ENCODE results near the gene SCN2A.
A peak's percentile ranks its signal among the peaks of the same experiment; 100 is the strongest.

SCN2A gene

DNA sequence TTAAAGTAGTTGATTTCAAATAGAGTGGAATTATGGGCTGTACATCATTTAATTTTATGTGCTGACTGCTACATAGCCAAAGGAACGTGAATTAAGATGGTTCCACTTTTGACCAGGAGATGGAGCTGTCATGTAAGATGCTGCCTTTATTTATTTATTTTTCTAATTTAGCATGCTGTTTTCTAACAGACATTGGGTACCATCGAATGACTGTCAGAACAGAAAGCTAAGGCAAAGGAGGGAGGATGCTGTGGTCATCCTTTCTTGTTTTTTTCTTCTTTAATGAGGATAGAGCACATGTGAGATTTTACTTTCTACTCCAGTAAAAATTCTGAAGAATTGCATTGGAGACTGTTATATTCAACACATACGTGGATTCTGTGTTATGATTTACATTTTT, at the start of gene SCN2A:
TSS of gene SCN2A (plus strand) at position 185 of the 400 bp plus-strand sequence. CDS start 56,410 bp downstream, outside the sequence.
- peak; percentile 63 for DNase-seq

DNA sequence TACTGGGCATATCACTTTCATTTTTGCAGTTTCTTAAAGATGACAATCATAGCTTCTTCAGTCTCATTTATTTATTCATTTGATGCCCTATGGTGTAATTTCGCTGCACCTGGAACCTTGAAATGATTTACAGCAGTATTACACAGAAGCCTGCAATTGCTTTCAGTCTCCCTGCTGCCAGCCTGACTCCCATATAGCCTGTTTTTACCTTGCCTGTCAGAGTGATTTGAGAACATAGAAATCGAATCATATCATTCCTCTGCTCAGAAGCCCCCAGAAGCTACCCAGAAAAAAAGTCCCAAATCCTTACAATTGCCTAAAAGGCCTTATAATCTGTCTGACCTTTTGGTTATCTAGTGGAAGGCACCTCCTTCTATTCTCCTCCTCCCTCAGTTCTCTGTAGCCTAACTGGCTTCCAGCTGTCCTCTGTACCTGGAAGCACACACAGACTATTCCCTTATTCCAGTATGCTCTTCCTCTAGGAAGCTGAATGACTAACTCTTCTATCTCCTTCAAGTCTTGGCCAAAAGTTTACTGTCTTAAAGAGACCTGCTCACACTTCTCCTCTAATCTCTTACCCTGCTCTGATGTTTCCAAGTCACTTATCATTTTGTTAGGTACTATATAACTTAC, 48.0 kb upstream of the SCN2A start:
- no peak for DNase-seq

DNA sequence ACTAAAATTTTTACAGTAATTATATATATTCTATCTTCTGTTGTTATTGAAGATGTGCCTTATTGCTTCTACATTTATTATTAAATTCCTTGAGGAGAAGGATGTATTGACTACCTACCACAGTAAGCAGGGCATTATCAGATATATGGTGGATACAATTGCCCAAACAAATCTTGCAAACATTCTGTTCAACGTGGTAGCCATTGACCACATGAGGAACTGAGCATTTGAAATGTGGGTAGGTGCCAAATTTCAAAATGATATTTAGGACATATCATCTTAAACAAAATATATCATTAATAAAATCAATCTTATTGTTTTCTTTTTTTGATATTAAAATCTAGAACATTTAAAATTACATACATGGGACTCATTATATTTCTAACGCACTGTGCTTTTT, 46.5 kb upstream of the SCN2A start:
- no peak for DNase-seq

DNA sequence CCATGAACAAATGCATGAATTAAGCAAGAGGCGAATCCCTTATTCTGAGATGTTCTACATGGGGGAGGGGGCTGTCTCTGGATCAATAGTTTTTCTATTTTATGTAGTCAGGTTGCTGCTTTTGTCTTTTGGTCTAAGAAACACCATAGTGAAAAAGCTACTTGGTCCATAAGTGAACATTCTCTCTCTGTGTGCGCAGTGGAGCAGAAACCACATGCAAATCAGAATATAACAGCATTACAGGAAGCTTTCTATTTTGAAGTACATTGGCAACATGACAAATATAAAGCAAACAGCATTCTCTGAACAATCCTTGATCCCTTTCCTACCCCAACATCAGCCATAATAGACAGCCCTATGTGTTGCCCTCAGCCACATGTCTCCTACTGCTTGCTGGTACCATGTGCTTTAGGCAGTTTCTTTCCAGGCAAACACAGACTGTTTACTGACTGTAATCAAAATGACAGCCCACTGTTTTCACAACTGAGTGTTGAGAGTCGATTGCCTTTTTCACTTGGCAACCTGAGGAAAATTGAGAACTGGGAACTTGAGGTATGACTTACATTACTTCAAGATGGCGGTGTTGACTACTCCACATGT, 45.9 kb upstream of the SCN2A start:
- DNase-seq: no peak

DNA sequence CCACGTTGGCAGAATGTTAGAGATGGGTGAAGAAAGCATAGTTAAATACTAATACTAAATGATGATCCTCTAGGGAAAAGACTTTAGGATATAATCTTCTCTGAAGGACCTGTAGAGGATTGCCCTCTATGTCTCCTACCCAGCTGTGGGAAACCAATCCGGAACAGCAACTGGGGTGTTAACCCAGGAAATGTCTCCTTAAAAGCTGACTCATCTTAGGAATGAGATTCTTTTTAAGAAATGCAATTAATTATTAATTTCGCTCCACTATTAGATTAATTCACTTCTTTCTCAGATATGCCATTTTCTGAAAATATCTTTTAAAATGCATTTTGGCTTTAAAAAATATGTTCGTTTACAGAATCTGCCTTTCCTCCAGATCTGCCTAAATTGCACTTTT, 42.8 kb upstream of the SCN2A start:
- no peak for DNase-seq

DNA sequence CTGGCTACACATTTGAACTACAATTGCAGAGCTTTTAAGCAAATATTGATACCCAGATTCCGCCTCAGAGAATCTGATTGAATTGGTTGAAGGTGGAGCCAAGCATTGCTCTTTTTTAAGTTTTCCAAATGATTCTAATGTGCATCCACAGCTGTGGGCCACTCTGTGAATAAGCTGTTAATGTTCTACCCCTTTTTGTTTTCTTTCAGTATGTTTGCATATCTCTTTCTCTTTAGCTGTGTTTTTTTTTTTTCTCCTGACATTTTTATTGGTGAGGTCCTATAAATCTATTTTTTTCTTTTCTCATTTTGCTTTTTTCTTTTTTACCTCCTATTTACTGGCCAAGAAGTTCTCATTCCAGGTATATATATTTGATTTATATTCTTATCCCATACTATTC, 41.9 kb upstream of the SCN2A start:
- no peak for DNase-seq

DNA sequence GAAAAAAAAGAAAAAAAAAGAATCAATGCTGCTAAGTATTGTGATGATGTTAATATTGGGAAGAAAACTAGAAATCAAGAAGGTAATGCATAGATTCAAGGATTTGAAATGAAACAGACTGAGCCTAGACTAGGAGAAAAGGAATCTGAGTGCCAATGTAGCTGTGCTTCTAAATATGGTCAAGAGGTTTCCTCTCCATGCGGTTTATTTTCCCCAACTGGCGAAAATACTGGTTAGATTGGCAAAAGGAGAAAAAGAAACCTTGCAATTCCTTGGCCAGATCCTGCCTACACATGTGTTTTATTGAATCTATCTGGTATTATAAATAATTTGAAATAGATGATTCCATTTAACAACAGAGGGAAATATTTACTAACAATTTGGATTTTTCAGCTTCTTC, 41.0 kb upstream of the SCN2A start:
- DNase-seq: no peak

DNA sequence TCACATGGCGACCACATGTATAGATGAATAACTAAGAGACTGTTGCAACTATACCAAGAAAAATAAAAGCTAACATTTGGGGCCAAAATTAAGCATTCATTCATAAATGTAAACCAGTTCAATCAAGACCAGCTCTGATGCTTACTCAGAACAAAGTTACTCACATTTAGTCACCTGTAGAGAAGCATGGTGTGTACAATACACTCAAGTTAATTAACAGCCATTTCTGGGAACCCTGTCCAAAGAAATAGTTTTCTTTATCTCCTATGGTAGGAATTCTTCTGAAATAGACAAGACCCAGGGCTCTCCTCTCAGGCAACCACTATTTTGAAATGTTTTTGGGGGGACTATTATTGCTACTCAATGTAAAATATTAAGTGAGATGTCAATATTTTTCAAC, 37.0 kb upstream of the SCN2A start:
- no peak for DNase-seq

DNA sequence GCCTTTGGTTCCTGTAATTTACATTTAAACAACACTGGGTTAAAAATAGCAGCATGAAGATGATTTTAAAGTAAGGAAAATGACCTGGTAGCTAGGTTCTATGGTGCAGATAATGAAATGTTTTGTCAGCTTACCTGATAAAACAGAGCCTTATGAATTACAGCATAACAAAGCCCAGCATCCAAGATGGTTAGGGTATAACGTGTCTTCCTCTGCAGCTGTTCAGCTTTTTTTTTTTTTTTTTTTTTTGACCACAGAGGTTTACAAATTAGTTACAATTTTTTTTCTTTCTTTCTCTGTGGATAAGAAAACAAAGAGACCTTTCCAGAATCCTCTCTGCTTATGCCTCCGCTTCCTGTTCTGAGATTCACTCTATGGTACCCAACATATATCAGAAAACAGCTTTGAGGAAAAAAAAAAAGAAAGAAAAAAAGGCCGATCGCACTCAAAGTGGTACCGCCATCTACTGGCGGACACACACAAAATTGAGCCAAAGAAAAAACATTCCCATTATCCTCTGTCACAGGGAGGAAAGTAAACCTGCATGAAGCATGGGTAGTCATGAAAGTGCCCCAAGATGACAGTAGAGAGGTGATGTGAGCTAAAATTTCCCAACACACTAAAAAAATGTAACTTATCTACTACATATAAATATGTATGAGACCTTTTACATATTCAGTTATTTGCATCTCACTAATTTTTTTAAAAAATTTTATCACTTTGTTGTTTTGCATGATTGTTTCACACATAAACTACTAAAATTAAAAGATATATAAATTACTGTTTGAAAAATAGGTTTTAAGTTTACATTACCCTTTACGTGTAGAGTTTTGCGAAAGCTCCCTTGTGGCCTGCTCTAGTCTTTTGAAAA, 35.3 kb upstream of the SCN2A start, which contains the start of gene SCN3A:
TSS of gene SCN3A (minus strand) at position 362 of the 871 bp plus-strand sequence. CDS start 27,656 bp downstream, outside the sequence.
- peak; percentile 58 for DNase-seq

DNA sequence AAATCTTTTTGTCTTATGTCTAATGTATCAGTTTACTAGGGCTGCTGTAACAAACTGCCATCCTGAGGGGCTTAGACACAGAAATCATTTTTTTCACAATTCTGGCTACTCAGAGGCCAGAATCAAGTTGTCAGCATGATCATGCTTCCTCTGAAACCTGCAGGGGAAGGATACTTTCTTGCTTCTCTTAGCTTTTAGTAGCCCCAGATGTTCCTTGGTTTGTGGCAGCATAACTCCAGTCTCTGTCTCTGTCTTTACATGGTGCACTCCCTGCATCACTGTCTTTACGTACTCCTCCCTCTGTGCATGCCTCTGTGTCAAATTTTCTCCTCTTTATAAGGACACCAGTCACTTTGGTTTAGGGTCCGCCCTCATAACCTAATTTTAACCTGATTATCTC, 33.3 kb upstream of the SCN2A start:
- no peak for DNase-seq

DNA sequence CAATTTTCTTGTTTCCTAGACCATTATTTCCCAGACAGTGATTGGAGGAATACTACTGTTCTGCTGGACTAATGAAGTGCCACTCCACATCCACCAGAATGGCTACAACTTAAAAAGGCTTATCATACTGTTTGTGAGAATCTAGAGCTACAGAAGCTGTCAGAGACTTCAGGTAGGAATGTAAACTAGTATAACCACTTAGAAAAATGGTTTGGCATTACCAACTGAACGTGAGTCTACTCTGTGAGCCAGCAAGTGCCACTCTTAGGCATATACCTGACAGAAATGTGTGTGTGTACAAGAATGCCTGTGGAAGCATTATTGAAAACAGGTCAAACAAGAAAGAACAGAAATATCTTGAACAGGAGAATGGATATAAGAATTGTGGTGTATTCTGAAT, 31.1 kb upstream of the SCN2A start:
- no peak for DNase-seq

DNA sequence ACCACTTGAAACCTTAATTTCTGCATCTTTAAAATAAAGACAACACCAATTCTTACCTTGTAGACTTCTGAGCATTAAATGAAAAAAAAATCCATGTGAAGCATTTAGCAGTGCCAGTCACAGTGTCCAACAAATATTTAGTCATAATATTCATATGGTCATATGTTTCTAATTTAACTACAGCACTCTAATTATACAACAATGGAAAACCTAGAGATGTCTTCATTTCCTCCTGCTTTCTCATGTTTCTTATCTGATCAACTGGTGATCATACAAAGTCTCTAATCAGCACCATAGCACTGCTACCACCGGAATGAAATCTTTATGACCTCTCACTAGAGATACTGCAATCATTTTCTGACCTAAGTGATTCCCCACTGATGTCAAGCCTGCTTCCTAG, 25.1 kb upstream of the SCN2A start:
- DNase-seq: no peak

DNA sequence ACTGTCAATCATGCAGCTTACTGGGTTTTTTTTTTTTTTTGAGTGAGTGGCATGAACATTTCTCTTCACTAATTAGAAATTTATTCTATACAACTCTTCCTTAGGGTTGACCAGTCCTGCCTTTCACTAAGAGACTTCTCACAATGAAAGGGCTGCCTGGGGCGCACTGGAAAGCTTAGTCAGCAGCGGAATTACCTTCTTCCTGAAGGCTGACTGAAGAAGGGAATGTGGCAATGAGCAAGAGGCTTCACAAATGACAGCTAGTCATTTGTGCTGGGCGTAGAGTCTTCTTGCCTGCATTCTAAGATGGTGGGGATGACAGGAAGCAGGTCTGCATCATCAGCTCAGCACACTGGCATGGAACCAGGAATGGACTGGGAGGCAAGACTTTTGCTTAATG, 19.7 kb upstream of the SCN2A start:
- no peak for DNase-seq

DNA sequence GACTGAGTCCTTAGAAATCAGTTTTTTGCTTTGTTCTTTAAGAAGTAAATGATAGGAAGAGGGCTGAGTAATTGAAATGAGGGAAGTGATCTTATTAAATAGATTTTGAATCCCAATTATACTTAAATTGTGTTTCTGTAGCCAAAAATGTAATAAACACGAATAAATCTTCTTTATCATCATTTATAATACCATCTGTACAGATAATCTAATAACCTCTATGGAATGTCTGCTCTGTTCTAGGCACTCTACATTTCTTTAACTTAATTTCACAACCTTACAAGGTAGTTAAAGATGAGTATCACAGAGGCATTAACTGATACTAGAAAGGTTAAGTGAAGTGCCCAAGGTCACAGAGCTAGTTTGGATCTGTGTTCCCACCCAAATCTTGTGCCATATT, 14.3 kb upstream of the SCN2A start:
- no peak for DNase-seq

DNA sequence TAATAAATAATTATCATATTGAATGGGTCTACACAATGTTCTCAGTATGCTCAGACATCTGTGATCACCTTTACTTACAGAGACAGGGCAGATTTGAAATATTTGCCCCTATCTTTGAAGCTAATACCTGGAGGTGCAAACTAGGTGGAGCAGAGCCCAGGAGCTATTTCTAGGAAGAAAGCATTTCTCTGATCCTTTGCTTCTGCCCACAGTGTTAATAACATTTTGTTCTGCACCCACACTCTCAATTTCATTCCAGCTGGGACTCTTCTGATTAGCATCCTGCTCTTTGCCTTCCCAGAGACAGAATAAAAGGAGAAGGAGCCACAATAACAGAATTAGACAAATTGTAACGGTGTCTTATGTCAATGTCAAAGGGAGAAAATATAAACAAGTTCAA, 11.6 kb upstream of the SCN2A start:
- no peak for DNase-seq

DNA sequence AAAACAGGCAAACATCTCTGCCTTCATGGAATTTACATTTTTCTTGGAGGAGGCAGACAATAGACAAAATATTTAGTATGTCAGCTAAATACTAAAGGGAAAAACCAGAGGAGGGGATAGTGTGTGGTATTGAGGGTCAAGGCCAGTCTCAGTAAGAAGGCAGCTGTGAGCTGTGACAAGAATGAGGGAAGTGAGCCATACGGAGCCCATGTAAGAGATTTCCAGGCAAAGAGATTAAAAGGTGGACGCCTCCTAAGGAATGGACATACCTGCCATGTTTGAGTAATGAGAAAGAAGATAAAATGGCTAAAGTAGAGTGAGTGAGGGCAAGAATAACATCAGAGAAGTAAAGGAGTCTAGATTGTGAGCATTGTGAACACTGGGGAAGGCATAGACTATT, 2.2 kb upstream of the SCN2A start:
- DNase-seq: no peak

DNA sequence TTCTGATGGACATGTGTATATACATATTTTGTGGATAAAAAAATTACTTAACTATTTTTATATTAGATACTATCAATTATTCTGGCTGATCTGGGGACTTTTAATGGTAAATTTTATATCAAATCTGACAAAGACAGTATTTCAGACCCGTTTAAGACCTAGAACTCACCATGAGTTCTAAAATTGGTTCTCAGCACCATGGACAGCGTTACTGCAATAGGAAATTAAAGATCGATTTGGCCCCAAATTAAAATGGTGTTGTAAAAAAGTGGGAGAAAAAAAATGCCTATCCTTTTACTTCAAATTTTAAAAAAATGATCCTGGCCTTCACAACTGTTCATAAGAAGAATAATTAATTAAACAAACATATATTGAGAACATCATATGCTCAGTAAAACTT, 919 bp upstream of the SCN2A start:
- no peak for DNase-seq

DNA sequence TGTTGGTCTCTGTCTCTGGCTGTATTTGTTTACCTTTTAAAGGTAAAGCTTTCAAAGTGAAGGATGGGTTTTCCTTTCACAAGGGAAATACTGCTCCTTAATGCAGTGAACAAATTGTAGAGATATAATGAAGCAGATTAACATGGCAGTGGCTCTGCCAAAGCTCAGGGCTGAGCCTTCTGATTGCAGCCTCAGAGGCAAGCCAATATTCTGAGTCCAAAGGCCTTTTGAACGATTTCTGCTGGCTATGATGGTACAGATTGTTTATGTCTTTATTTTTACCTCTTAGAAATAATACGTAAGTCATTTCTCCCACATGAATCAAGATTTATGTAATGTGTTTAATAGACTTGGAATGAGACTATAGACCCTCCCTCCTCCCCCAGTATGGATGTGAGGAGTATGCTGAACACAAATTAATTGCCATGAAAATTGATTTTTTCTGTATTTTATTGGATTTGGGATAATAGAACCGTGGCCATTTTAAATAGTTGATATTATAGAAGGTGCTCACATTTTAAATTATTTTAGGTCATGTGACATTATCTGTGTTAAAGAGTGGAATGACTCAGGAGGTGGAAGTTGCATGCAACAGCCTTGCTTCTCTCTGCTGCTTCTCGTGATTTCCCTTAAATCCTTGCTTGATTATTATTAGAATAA, 772 bp downstream of the SCN2A start:
- DNase-seq: no peak

DNA sequence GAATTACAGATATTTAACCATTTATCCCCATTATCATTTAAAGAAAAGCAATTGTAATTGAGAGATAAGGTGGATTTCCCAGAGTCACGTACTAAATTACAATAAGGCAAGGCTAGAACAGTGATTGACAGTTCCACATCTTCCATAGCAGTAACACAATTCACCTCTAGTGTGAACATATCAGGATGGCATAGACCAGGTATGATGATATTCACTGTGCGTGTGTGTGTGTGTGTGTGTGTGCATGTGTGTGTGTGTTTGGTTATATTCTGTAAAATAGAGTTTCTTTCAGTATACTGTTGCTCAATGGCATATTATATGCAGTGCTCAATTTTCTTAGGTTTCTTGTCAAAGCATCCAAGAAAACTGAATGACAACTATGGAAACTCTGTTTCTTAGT, 1.7 kb downstream of the SCN2A start:
- no peak for DNase-seq

DNA sequence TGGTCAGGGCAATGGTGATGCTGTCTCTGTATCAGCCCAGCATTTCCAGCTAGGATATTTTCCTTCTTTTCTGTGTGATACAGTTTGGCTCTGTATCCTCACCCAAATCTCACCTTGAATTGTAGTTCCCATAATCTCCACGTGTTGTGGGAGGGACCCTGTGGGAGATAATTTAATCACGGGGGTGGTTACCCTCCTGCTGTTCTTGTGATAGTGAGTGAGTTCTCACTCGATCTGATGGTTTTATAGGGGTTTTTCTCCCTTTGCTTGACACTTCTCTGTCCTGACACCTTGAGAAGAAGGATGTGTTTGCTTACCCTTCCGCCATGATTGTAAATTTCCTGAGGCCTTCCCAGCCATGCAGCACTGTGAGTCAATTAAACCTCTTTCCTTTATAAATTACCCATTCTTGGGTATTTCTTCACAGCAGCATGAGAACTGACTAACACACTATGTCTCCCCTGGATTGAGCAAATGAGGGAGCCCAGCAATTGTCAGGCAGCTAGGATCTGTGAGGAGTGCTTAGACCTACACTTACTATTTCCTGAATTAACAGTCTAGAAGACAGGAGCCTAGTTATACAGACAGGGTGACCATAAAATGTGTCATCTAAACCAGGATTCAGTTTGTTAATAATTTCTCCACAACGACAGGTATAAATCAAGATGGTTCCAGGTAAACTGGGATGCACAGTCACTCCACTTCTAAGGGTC, 6.0 kb downstream of the SCN2A start:
- no peak for DNase-seq

DNA sequence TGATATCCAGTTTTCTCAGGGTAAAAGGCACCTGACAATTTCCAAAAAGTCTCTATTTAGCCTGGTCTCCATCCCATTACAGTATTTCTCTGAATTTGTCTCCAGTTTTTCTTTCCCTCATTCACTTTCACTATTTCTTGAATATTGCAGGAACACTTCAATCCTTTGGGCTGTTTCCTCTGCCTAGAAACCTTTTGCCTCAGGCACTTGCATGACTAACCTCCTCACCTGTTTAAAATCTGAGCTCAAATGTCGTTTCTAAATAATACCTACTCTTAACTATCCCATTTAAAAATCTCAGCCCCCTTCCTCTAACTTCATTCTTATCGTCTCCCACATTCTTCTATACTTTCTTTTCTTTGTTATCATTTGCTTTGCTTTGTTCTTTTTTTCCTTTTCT, 9.0 kb downstream of the SCN2A start:
- no peak for DNase-seq

DNA sequence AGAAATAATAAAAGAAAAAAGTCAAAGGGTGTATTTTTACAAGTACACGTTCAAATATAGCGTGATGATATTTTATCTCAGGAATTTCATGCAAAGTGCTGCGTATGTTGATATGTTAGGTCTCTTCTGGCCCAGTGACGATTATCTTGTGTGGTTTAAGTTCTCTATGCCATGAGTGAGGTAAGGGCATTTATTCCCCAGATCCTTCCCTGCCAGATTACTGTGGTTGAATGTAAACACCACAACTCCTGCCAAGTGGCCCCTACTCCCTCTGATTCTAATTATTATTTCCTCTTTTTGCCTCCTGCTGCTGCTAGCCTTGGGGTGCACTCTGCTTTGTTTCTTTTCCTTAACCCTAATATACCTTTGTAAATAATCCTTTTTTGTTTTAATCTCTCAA, 12.2 kb downstream of the SCN2A start:
- peak; percentile 62 for DNase-seq

DNA sequence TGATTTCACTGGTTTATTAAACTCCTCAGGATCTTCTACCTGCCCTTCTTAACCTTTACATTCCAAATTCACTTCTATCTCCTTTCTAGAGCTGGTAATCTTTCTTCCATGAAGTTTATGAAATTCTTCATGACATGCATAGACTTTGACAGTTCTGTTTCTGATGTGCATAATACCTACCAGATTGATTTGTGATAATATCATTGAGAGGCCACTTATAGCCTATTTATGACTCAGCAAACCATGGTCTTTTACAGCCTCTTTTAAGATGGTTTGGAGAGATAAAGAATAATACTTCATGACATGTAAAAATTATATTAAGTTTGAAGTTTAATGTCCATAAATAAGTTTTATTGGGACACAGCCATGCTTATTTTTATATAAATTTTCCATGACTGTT, 14.0 kb downstream of the SCN2A start:
- DNase-seq: no peak
